ENCODE results near the gene TECTA.

The TECTA gene

GRCh38 chr11:121194731-121195596, 93.9 kb downstream of the TECTA start:
- H3K4me3 ChIP-seq (ENCODE audit: low read depth, low read length) = no peak overlapping the region
- TF ChIP-seq, protein P1, sequence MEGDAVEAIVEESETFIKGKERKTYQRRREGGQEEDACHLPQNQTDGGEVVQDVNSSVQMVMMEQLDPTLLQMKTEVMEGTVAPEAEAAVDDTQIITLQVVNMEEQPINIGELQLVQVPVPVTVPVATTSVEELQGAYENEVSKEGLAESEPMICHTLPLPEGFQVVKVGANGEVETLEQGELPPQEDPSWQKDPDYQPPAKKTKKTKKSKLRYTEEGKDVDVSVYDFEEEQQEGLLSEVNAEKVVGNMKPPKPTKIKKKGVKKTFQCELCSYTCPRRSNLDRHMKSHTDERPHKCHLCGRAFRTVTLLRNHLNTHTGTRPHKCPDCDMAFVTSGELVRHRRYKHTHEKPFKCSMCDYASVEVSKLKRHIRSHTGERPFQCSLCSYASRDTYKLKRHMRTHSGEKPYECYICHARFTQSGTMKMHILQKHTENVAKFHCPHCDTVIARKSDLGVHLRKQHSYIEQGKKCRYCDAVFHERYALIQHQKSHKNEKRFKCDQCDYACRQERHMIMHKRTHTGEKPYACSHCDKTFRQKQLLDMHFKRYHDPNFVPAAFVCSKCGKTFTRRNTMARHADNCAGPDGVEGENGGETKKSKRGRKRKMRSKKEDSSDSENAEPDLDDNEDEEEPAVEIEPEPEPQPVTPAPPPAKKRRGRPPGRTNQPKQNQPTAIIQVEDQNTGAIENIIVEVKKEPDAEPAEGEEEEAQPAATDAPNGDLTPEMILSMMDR (conservative IDR thresholded peaks at IDR 0.05; ENCODE audit: low read depth, low read length) = peak; percentile 81
- peak; percentile 79 for DNase-seq (ENCODE audit: low read depth)

DNA sequence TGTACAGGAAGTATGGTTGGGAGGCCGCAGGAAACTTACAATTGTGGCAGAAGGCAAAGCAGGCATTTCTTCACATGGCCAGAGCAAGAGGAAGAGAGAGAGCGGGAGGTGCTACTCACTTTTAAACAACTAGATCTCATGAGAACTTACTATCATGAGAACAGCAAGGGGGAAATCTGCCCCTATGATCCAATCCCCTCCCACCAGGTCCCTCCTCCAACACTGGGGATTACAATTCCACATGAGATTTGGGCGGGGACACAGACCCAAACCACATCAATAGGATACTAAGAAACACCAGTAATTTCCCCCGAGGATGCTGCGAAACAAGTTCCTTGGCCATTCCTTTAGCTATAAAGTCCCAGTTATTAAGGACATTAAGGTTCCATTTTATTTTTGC, 97.4 kb downstream of the TECTA start:
- no peak overlapping the region for H3K4me3 ChIP-seq (ENCODE audit: low read depth, low read length)
- TF ChIP-seq, protein P1 (conservative IDR thresholded peaks at IDR 0.05; ENCODE audit: low read depth, low read length) = no peak
- no peak for DNase-seq (ENCODE audit: low read depth)

GRCh38 chr11:121199516-121199915, 98.5 kb downstream of the TECTA start:
- no peak overlapping the region for H3K4me3 ChIP-seq (ENCODE audit: low read depth, low read length)
- no peak for DNase-seq (ENCODE audit: low read depth)
- TF ChIP-seq, protein P1 (conservative IDR thresholded peaks at IDR 0.05; ENCODE audit: low read depth, low read length) = no peak

DNA sequence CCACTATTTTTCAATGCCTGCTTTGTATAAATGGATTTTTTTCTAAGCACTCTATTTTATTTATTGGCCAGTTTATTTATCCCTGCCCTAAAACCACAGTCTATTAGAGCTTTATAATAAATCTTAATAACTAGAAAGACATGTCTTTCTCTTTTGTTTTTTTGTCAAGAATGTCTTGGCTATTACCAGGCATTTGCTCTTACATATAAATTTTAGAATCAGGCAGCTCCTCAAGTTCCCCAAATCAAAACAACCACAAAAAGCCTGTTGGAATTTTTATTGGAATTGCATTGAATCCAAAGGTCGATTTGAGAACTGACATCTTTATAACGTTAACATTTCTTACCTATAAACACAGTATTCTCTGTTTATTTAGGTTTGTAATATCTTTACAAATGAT, 105.8 kb downstream of the TECTA start:
- TF ChIP-seq, protein P1 (conservative IDR thresholded peaks at IDR 0.05; ENCODE audit: low read depth, low read length) = no peak
- H3K4me3 ChIP-seq (ENCODE audit: low read depth, low read length) = no peak overlapping the region
- DNase-seq (ENCODE audit: low read depth) = no peak

DNA sequence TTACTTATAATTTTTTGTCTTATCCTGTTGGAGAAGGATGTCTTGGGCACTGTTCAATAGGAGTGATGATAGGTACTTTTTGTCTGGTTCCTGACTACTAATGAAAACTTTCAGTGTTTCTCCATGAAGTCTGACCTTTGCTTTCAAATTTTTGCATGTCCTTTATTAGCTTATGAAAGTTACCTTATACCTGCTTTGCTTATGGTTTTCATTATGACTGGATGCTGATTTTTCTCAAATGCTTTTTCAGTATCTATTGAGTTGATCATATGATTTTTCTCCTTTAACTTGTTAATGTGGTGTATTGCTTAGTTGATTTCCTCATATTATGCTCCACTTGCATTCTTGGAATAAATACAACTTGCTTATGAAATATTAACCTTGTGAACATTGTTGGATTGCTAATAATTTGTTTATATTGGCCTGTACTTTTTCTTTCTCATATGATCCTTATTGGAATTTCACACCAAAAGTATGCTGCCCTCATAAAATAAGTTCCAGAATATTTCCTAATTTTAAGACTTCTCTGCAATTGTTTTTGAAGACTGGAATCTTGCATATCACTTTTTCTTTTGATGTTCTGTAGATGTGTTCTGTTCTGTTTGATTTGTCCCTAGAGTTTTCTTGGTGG, 106.6 kb downstream of the TECTA start:
- DNase-seq (ENCODE audit: low read depth) = peak; percentile 46
- H3K4me3 ChIP-seq (ENCODE audit: low read depth, low read length) = no peak overlapping the region
- TF ChIP-seq, protein P1 (conservative IDR thresholded peaks at IDR 0.05; ENCODE audit: low read depth, low read length) = no peak

DNA sequence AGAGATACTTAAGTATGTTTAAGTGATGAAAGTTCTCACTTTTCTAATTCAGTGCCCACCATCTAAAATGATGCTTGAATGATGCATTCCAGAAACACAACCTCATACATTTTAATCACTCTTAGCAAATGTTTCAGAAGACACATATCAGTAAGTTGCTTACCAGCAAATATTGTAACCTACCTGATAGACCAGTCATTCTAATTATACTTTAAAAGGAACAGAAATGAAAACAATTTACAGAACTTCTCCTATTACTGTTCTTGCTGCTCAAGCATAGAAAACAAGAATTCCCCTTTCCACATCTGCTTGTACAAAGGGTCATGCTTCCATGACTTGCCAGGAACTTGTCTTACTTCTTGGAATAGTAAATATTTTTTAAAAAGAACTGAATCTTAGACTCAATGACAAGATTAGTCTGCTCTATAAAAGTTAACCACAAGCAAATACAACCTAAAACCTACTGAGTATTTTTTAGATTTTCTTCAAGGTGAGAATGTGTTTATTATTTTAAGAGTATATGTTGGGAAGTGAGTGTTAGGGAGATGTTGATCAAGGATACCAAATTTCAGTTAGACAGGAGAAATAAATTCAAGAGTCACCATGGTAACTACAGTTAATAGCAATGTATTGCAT, 109.5 kb downstream of the TECTA start:
- no peak overlapping the region for H3K4me3 ChIP-seq (ENCODE audit: low read depth, low read length)
- peak; percentile 22 for DNase-seq (ENCODE audit: low read depth)

More for the DNA sequence above, 109.5 kb downstream of the TECTA start:
- TF ChIP-seq, protein P1 (conservative IDR thresholded peaks at IDR 0.05; ENCODE audit: low read depth, low read length) = no peak
